ENCODE measurements around the gene HJURP.
"Not testable (repeated sequence)": the region's sequence is repeated elsewhere in the genome, so short reads cannot be mapped to it uniquely, and the experiment has no call there.

DNA sequence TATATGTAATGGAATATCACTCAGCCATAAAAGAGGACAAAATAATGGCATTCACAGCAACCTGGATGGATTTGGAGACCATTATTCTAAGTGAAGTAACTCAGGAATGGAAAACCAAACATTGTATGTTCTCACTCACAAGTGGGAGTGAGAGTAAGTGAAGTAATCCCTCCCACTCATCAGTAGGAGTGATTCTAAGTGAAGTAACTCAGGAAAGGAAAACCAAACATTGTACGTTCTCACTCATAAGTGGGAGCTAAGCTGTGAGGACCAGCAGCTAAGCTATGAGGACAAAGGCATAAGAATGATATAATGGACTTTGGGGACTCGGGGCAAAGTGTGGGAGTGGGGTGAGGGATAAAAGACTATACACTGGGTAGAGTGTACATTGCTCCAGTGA, 41.9 kb upstream of the HJURP start:
- TF ChIP-seq, protein P1, sequence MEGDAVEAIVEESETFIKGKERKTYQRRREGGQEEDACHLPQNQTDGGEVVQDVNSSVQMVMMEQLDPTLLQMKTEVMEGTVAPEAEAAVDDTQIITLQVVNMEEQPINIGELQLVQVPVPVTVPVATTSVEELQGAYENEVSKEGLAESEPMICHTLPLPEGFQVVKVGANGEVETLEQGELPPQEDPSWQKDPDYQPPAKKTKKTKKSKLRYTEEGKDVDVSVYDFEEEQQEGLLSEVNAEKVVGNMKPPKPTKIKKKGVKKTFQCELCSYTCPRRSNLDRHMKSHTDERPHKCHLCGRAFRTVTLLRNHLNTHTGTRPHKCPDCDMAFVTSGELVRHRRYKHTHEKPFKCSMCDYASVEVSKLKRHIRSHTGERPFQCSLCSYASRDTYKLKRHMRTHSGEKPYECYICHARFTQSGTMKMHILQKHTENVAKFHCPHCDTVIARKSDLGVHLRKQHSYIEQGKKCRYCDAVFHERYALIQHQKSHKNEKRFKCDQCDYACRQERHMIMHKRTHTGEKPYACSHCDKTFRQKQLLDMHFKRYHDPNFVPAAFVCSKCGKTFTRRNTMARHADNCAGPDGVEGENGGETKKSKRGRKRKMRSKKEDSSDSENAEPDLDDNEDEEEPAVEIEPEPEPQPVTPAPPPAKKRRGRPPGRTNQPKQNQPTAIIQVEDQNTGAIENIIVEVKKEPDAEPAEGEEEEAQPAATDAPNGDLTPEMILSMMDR (IDR thresholded peaks at IDR 0.05; ENCODE audit: borderline replicate concordance, extremely low read depth, low read length, poor library complexity, severe bottlenecking), result not testable (repeated sequence)
- not testable (repeated sequence) for TF ChIP-seq EZH2 (IDR thresholded peaks at IDR 0.05; ENCODE audit: borderline replicate concordance, low read depth, low read length, severe bottlenecking)
